Panc1 (cell line): ENCODE data around the gene BOK. TPM values are rescaled to one million over a fixed set of nuclear protein-coding genes. Genes with fewer than 3 reads are reported as not detected.

Experiments used
- ATAC-seq: fragments of 200-7000 bp; cut with Tn5 transposase; 2 replicates; pipeline ENCODE4 v1.9.1; 2020; ENCODE audit warnings: mild to moderate bottlenecking, moderate library complexity
- BruUV-seq: library from RNA; stranded (reverse); fragments of 400-500 nt; replicated peaks from 2 replicates; lab custom pipeline; 2021; lab: Mats Ljungman, UMichigan
- CTCF ChIA-PET: fragments of 300-600 bp; sonication (Branson Sonifier 250); formaldehyde crosslinking; loops from one replicate; lab custom pipeline; 2022; ENCODE audit warnings: antibody characterized with exemption; lab: Charles Lee
- POLR2A ChIA-PET: fragments of 300-600 bp; sonication (Branson Sonifier 250); formaldehyde crosslinking; loops from one replicate; lab custom pipeline; 2022; ENCODE audit warnings: antibody characterized with exemption; lab: Charles Lee
- DNase-seq: peaks from one replicate; pipeline ENCODE4 v3.0.0-alpha.2; 2010; ENCODE audit warnings: low read depth, low spot score
- H3K27ac ChIP-seq: 2 replicates; pipeline ENCODE4 v1.5.1; 2011; ENCODE audit warnings: mild to moderate bottlenecking, low read length, inconsistent platforms
- H3K27me3 ChIP-seq: fragments of 200-500 bp; sonication (Bioruptor generic); 2 replicates; pipeline ENCODE4 v1.6.0; 2014; ENCODE audit warnings: low read length, inconsistent platforms; ENCODE audit not compliant: control insufficient read depth, insufficient read depth
- H3K36me3 ChIP-seq: fragments of 200-500 bp; sonication (Bioruptor generic); 2 replicates; pipeline ENCODE4 v1.5.1; 2014; ENCODE audit warnings: inconsistent platforms, mild to moderate bottlenecking, low read length, moderate library complexity; ENCODE audit not compliant: control insufficient read depth, insufficient read depth
- H3K4me1 ChIP-seq: 2 replicates; pipeline ENCODE4 v1.5.1; 2011; ENCODE audit warnings: inconsistent platforms, mild to moderate bottlenecking, low read length, moderate library complexity; ENCODE audit not compliant: control insufficient read depth, insufficient read depth
- H3K4me3 ChIP-seq, 2 experiments: 2 replicates each; pipeline ENCODE4 v1.5.1; 2011 to 2012; ENCODE audit warnings: low read depth in 2 of 2, low read length in 2 of 2, mild to moderate bottlenecking in 2 of 2, inconsistent platforms in 1 of 2, moderate library complexity in 1 of 2
- H3K9me3 ChIP-seq: fragments of 200-500 bp; sonication (Bioruptor generic); 2 replicates; pipeline ENCODE4 v1.5.1; 2014; ENCODE audit warnings: low read depth, mild to moderate bottlenecking, inconsistent platforms, low read length, moderate library complexity; ENCODE audit not compliant: control insufficient read depth, insufficient read depth
- CTCF ChIP-seq: fragments of 450-650 bp; IDR thresholded peaks from 2 replicates; pipeline ENCODE4 v1.5.1; 2017; ENCODE audit warnings: mild to moderate bottlenecking
- POLR2AphosphoS5 ChIP-seq: IDR thresholded peaks from 2 replicates; pipeline ENCODE4 v1.6.1; 2012; ENCODE audit warnings: mild to moderate bottlenecking, low read depth, low read length, moderate library complexity
- REST ChIP-seq, 2 experiments: IDR thresholded peaks; 2 replicates each; pipeline ENCODE4 v1.6.1; 2011 to 2012; ENCODE audit warnings: low read depth in 2 of 2, control low read depth in 1 of 2, low read length in 1 of 2, mild to moderate bottlenecking in 1 of 2, moderate library complexity in 1 of 2; ENCODE audit not compliant: insufficient read depth in 1 of 2
- SIN3A ChIP-seq: IDR thresholded peaks from 2 replicates; pipeline ENCODE4 v1.6.1; 2012; ENCODE audit warnings: low read depth, mild to moderate bottlenecking, low read length, moderate library complexity, borderline replicate concordance; ENCODE audit not compliant: insufficient read depth
- TCF7L2 ChIP-seq: IDR thresholded peaks from 2 replicates; pipeline ENCODE4 v1.6.1; 2011; ENCODE audit warnings: mild to moderate bottlenecking, low read depth, low read length, inconsistent platforms
- in situ Hi-C: cut with HindIII; loops from 2 replicates; pipeline ENCODE4 v1.10.0; 2016; ENCODE audit warnings: low sequenced_read_pairs, low pct_unique_long_range_greater_than_20kb
- intact Hi-C: fragments of 100-400 bp; cut with micrococcal nuclease; formaldehyde crosslinking; loops from one replicate; pipeline ENCODE4 v1.10.0; 2022; ENCODE audit not compliant: unreplicated experiment
- total RNA-seq: library from RNA; stranded (reverse); gene quantifications from one replicate; pipeline ENCODE4 v1.2.1, GENCODE V29; 2021; ENCODE audit not compliant: unreplicated experiment

The BOK gene
- total RNA-seq, 1 experiment from 2014 or later = 39.1 TPM

GRCh38 chr2:241603686-241604085 lies 45.1 kb downstream of the BOK start:
- BruUV-seq = no TSS peak
- H3K27ac ChIP-seq = no peak overlapping the region
- no peak overlapping the region for H3K4me3 ChIP-seq
- H3K36me3 ChIP-seq = peaks cover 7% of the 10 kb centered on the region
- TF ChIP-seq REST (IDR thresholded peaks at IDR 0.05; ENCODE audit: insufficient read depth in 1 of 2, low read depth in 2 of 2, low read length in 1 of 2) (no peak), CTCF (no peak), POLR2AphosphoS5 (no peak), TCF7L2 (no peak), SIN3A (no peak)
- POLR2A ChIA-PET = no interaction called here
- CTCF ChIA-PET = no interaction called here
- no peaks in the 10 kb centered on the region for H3K9me3 ChIP-seq
- H3K27me3 ChIP-seq = no peaks in the 10 kb centered on the region
- in situ Hi-C loops = no loop called here
- no peaks in the 10 kb centered on the region for H3K4me1 ChIP-seq
- DNase-seq = no peak
- intact Hi-C loops = no loop called here
- no peak for ATAC-seq

GRCh38 chr2:241606186-241606585 lies 47.6 kb downstream of the BOK start:
- Histone ChIP-seq H3K27me3 (no peaks in the 10 kb centered on the region), H3K4me3 (no peak overlapping the region), H3K9me3 (no peaks in the 10 kb centered on the region), H3K36me3 (peaks cover 7% of the 10 kb centered on the region), H3K27ac (no peak overlapping the region), H3K4me1 (peaks cover 5% of the 10 kb centered on the region; the same call in 1 of the 2 replicates)
- BruUV-seq = no TSS peak
- DNase-seq = no peak
- in situ Hi-C loops = no loop called here
- POLR2A ChIA-PET = no interaction called here
- intact Hi-C loops = no loop called here
- CTCF ChIA-PET = no interaction called here
- no peak for ATAC-seq
- TF ChIP-seq REST (IDR thresholded peaks at IDR 0.05; ENCODE audit: insufficient read depth in 1 of 2, low read depth in 2 of 2, low read length in 1 of 2) = no peak
- TF ChIP-seq TCF7L2 = no peak
- no peak for TF ChIP-seq CTCF
- TF ChIP-seq SIN3A = no peak
- no peak for TF ChIP-seq POLR2AphosphoS5
